ENCODE data around the gene MPP3.

- TF ChIP-seq EZH2 (IDR thresholded peaks at IDR 0.05; ENCODE audit: borderline replicate concordance, low read depth, low read length, poor library complexity, severe bottlenecking) (no peak), CTCF (conservative IDR thresholded peaks at IDR 0.05; ENCODE audit: low read depth, low read length) (no peak)
These were observed 76.7 kb downstream of the MPP3 start for GRCh38 chr17:43756201-43756600.

All from A673 (cell line).